Ureter (tissue), 1 donor: Measurements from ENCODE around the gene ZNF365. TPM values are rescaled to one million over a fixed set of nuclear protein-coding genes. Genes with fewer than 3 reads are reported as not detected.
"Not testable (repeated sequence)": the region's sequence is repeated elsewhere in the genome, so short reads cannot be mapped to it uniquely, and the experiment has no call there.

Experiments
- DNase-seq: peaks from one replicate; pipeline ENCODE4 v3.0.0-alpha.2; 2020; ENCODE audit warnings: low spot score
- total RNA-seq: library from RNA; stranded (reverse); gene quantifications from one replicate; pipeline ENCODE4 v1.2.4, GENCODE V29; 2023
- donor health status: DM: yes; HTN: yes; CAD: no.

The ZNF365 gene
- total RNA-seq: 0.21 TPM

- no peak for DNase-seq
These were observed at the start of gene ZNF365 for GRCh38 chr10:62373995-62374861. Gene ZNF365, plus strand, starts transcription at chr10:62374369. Its CDS starts 1,825 bp downstream, at chr10:62376194.

- DNase-seq: no peak
These were observed 48.0 kb upstream of the ZNF365 start for GRCh38 chr10:62326176-62326575.

- no peak for DNase-seq
These were observed 46.3 kb upstream of the ZNF365 start for GRCh38 chr10:62327885-62328284.

- no peak for DNase-seq
These were observed 44.0 kb upstream of the ZNF365 start for GRCh38 chr10:62330213-62330612.

- DNase-seq: no peak
These were observed 41.8 kb upstream of the ZNF365 start for GRCh38 chr10:62332406-62332805.

GRCh38 chr10:62333135-62333889, 40.9 kb upstream of the ZNF365 start:
- no peak for DNase-seq

- DNase-seq: no peak
These were observed 40.0 kb upstream of the ZNF365 start for GRCh38 chr10:62333988-62334682.

- DNase-seq: no peak
These were observed 38.8 kb upstream of the ZNF365 start for GRCh38 chr10:62335326-62335725.

- no peak for DNase-seq
These were observed 37.8 kb upstream of the ZNF365 start for GRCh38 chr10:62336404-62336803.

- DNase-seq: no peak
These were observed 32.8 kb upstream of the ZNF365 start for GRCh38 chr10:62341419-62341818.

- no peak for DNase-seq
These were observed 31.2 kb upstream of the ZNF365 start for GRCh38 chr10:62343000-62343399.

GRCh38 chr10:62348029-62348428, 26.1 kb upstream of the ZNF365 start:
- no peak for DNase-seq

GRCh38 chr10:62352356-62352970, 21.7 kb upstream of the ZNF365 start:
- DNase-seq: no peak

- DNase-seq: no peak
These were observed 19.3 kb upstream of the ZNF365 start for GRCh38 chr10:62354916-62355315.

GRCh38 chr10:62356447-62356846, 17.7 kb upstream of the ZNF365 start:
- no peak for DNase-seq

- DNase-seq: not testable (repeated sequence)
These were observed 16.0 kb upstream of the ZNF365 start for GRCh38 chr10:62358151-62358550.

GRCh38 chr10:62373639-62373994, 552 bp upstream of the ZNF365 start:
- no peak for DNase-seq

GRCh38 chr10:62374862-62375710, 917 bp downstream of the ZNF365 start:
- no peak for DNase-seq

GRCh38 chr10:62376071-62377025, 2.2 kb downstream of the ZNF365 start:
- no peak for DNase-seq

- no peak for DNase-seq
These were observed 2.9 kb downstream of the ZNF365 start for GRCh38 chr10:62377026-62377415.
